DND-41 (cell line): Measurements from ENCODE around the gene LRGUK.
"Not testable (repeated sequence)": the region's sequence is repeated elsewhere in the genome, so short reads cannot be mapped to it uniquely, and the experiment has no call there.

Source experiments
- CTCF ChIP-seq: IDR thresholded peaks from 2 replicates; pipeline ENCODE4 v1.5.1; 2012; ENCODE audit warnings: borderline replicate concordance, low read length, moderate library complexity, mild to moderate bottlenecking; ENCODE audit not compliant: poor library complexity, severe bottlenecking; ENCODE audit errors: extremely low read depth
- EZH2 ChIP-seq: IDR thresholded peaks from 3 replicates; pipeline ENCODE4 v1.6.1; 2012; ENCODE audit warnings: borderline replicate concordance, low read depth, mild to moderate bottlenecking, moderate library complexity, low read length, inconsistent platforms; ENCODE audit not compliant: severe bottlenecking

- not testable (repeated sequence) for TF ChIP-seq EZH2, CTCF
Observed at GRCh38 chr7:134295982-134296381, 168.8 kb downstream of the LRGUK start.
